Neural progenitor cell (in vitro differentiated cells): ENCODE measurements around the gene TAPT1. TPM values are rescaled to one million over a fixed set of nuclear protein-coding genes. Genes with fewer than 3 reads are reported as not detected.

ENCODE experiments used
- DNase-seq: peaks from one replicate; pipeline ENCODE4 v3.0.0-alpha.2; 2016; ENCODE audit warnings: low spot score
- H2AFZ ChIP-seq: fragments of 200-600 bp; sonication (generic); replicated peaks from 2 replicates; pipeline ENCODE4 v1.6.1; 2016; ENCODE audit warnings: antibody characterized with exemption
- H3F3A ChIP-seq: fragments of 200-600 bp; sonication (generic); 2 replicates; pipeline ENCODE4 v1.6.1; 2016; ENCODE audit warnings: antibody characterized with exemption, low read depth
- H3K27ac ChIP-seq: fragments of 200-600 bp; sonication (generic); 2 replicates; pipeline ENCODE4 v1.5.1; 2016; ENCODE audit warnings: mild to moderate bottlenecking
- H3K27me3 ChIP-seq: fragments of 200-600 bp; sonication (generic); 2 replicates; pipeline ENCODE4 v1.6.1; 2016; ENCODE audit warnings: mild to moderate bottlenecking, moderate library complexity
- H3K36me3 ChIP-seq: fragments of 200-600 bp; sonication (generic); 2 replicates; pipeline ENCODE4 v1.5.1; 2016
- H3K4me1 ChIP-seq: fragments of 200-600 bp; sonication (generic); 2 replicates; pipeline ENCODE4 v1.6.1; 2016; ENCODE audit warnings: mixed run types
- H3K4me2 ChIP-seq: fragments of 200-600 bp; sonication (generic); 2 replicates; pipeline ENCODE4 v1.6.1; 2016
- H3K4me3 ChIP-seq: fragments of 200-600 bp; sonication (generic); 2 replicates; pipeline ENCODE4 v1.5.1; 2016
- H3K79me2 ChIP-seq: fragments of 200-600 bp; sonication (generic); 2 replicates; pipeline ENCODE4 v1.6.1; 2016; ENCODE audit warnings: low read depth
- H3K9ac ChIP-seq: fragments of 200-600 bp; sonication (generic); 2 replicates; pipeline ENCODE4 v1.6.1; 2016
- H3K9me3 ChIP-seq: fragments of 200-600 bp; sonication (generic); 2 replicates; pipeline ENCODE4 v1.5.1; 2016; ENCODE audit warnings: low read depth
- H4K20me1 ChIP-seq: fragments of 200-600 bp; sonication (generic); 2 replicates; pipeline ENCODE4 v1.6.1; 2016; ENCODE audit warnings: low read depth
- H3K27ac Mint-ChIP-seq: 3 replicates; pipeline ENCODE4 v1.8.0; 2021; ENCODE audit warnings: mixed read lengths
- H3K27me3 Mint-ChIP-seq: 2 replicates; pipeline ENCODE4 v1.8.0; 2022; ENCODE audit warnings: low read depth, mild to moderate bottlenecking, inconsistent platforms, moderate library complexity, mixed read lengths; ENCODE audit not compliant: insufficient read depth
- H3K36me3 Mint-ChIP-seq: 3 replicates; pipeline ENCODE4 v1.8.0; 2021; ENCODE audit warnings: mixed read lengths
- H3K4me1 Mint-ChIP-seq: 3 replicates; pipeline ENCODE4 v1.8.0; 2021; ENCODE audit warnings: mixed read lengths
- H3K4me3 Mint-ChIP-seq: 3 replicates; pipeline ENCODE4 v1.8.0; 2021; ENCODE audit warnings: mild to moderate bottlenecking, moderate library complexity, mixed read lengths
- H3K9me3 Mint-ChIP-seq: 3 replicates; pipeline ENCODE4 v1.8.0; 2020; ENCODE audit warnings: mixed read lengths
- CTCF ChIP-seq: fragments of 200-600 bp; sonication (generic); IDR thresholded peaks from 2 replicates; pipeline ENCODE4 v1.5.1; 2017; ENCODE audit warnings: antibody characterized with exemption, mild to moderate bottlenecking
- EZH2 ChIP-seq: fragments of 200-600 bp; sonication (generic); IDR thresholded peaks from 2 replicates; pipeline ENCODE4 v1.6.1; 2017; ENCODE audit warnings: antibody characterized with exemption, mild to moderate bottlenecking, moderate library complexity
- EZH2phosphoT487 ChIP-seq: fragments of 200-600 bp; sonication (generic); IDR thresholded peaks from 2 replicates; pipeline ENCODE4 v1.6.1; 2017; ENCODE audit warnings: antibody characterized with exemption
- total RNA-seq: library from RNA; depleted of rRNA; stranded (reverse); fragments of >200 nt; gene quantifications from 2 replicates; pipeline ENCODE4 v1.2.3, GENCODE V29; 2015; ENCODE audit warnings: low replicate concordance

TAPT1 gene
- total RNA-seq, 1 donor from 2014 or later = 18.9 TPM

GRCh38 chr4:16169490-16169889 is 56.8 kb downstream of the TAPT1 start:
- Histone ChIP-seq H2AFZ (no peak overlapping the region), H4K20me1 (peaks cover 3% of the 10 kb centered on the region), H3K27ac (no peak overlapping the region), H3K4me2 (no peak overlapping the region), H3K4me3 (no peak overlapping the region), H3K9me3 (no peaks in the 10 kb centered on the region), H3K9ac (no peak overlapping the region), H3K79me2 (no peaks in the 10 kb centered on the region), H3K27me3 (no peaks in the 10 kb centered on the region), H3K36me3 (peaks cover 6% of the 10 kb centered on the region), H3F3A (no peaks in the 10 kb centered on the region), H3K4me1 (no peaks in the 10 kb centered on the region)
- no peak for TF ChIP-seq EZH2
- no peak for TF ChIP-seq EZH2phosphoT487
- TF ChIP-seq CTCF = no peak
- peaks cover 26% of the 10 kb centered on the region for H3K36me3 Mint-ChIP-seq
- H3K9me3 Mint-ChIP-seq = no peaks in the 10 kb centered on the region
- DNase-seq = no peak
- no peak overlapping the region for H3K4me3 Mint-ChIP-seq
- H3K27me3 Mint-ChIP-seq = peaks cover 3% of the 10 kb centered on the region
- H3K27ac Mint-ChIP-seq = no peak overlapping the region
- no peaks in the 10 kb centered on the region for H3K4me1 Mint-ChIP-seq

GRCh38 chr4:16168710-16169388 is 57.4 kb downstream of the TAPT1 start:
- Histone ChIP-seq H3K79me2 (no peaks in the 10 kb centered on the region), H3K27ac (no peak overlapping the region), H3K9ac (no peak overlapping the region), H3K4me3 (no peak overlapping the region), H4K20me1 (peaks cover 3% of the 10 kb centered on the region), H2AFZ (no peak overlapping the region), H3K9me3 (no peaks in the 10 kb centered on the region), H3K27me3 (no peaks in the 10 kb centered on the region), H3K4me1 (no peaks in the 10 kb centered on the region), H3K36me3 (peaks cover 3% of the 10 kb centered on the region), H3F3A (no peaks in the 10 kb centered on the region), H3K4me2 (no peak overlapping the region)
- TF ChIP-seq EZH2 = no peak
- no peak for TF ChIP-seq CTCF
- TF ChIP-seq EZH2phosphoT487 = no peak
- peaks cover 3% of the 10 kb centered on the region for H3K27me3 Mint-ChIP-seq
- H3K9me3 Mint-ChIP-seq = no peaks in the 10 kb centered on the region
- H3K4me1 Mint-ChIP-seq = no peaks in the 10 kb centered on the region
- peaks cover 26% of the 10 kb centered on the region for H3K36me3 Mint-ChIP-seq
- no peak for DNase-seq
- H3K27ac Mint-ChIP-seq = no peak overlapping the region
- no peak overlapping the region for H3K4me3 Mint-ChIP-seq

GRCh38 chr4:16168144-16168543 is 58.1 kb downstream of the TAPT1 start:
- TF ChIP-seq EZH2 (no peak), CTCF (no peak), EZH2phosphoT487 (no peak)

More at GRCh38 chr4:16168144-16168543, 58.1 kb downstream of the TAPT1 start:
- Histone ChIP-seq H3K9me3 (no peaks in the 10 kb centered on the region), H4K20me1 (peaks cover 3% of the 10 kb centered on the region), H3K27ac (no peak overlapping the region), H3K9ac (no peak overlapping the region), H3K79me2 (no peaks in the 10 kb centered on the region), H2AFZ (no peak overlapping the region), H3K4me1 (no peaks in the 10 kb centered on the region), H3K4me3 (no peak overlapping the region), H3K4me2 (no peak overlapping the region), H3F3A (no peaks in the 10 kb centered on the region), H3K27me3 (no peaks in the 10 kb centered on the region), H3K36me3 (no peaks in the 10 kb centered on the region)
- Mint-ChIP-seq H3K4me3 (no peak overlapping the region), H3K36me3 (peaks cover 28% of the 10 kb centered on the region), H3K27me3 (peaks cover 3% of the 10 kb centered on the region), H3K9me3 (no peaks in the 10 kb centered on the region), H3K4me1 (no peaks in the 10 kb centered on the region), H3K27ac (no peak overlapping the region)
- no peak for DNase-seq
